ENCODE results near the gene LAMTOR4.
A peak's percentile ranks its signal among the peaks of the same experiment; 100 is the strongest.

LAMTOR4 gene

GRCh38 chr7:100152937-100153666, 4.4 kb downstream of the LAMTOR4 start:
- H3K27me3 Mint-ChIP-seq: no peaks in the 10 kb centered on the region
- H3K36me3 Mint-ChIP-seq (ENCODE audit: low read depth): peaks cover 92% of the 10 kb centered on the region
- peaks cover 90% of the 10 kb centered on the region for H3K4me1 Mint-ChIP-seq (ENCODE audit: low read depth)
- no peaks in the 10 kb centered on the region for H3K9me3 Mint-ChIP-seq
- H3K27ac Mint-ChIP-seq: peak overlapping the region; percentile 75
- intact Hi-C loops (cut with micrococcal nuclease): no loop called here
- no peak overlapping the region for H3K4me3 Mint-ChIP-seq

GRCh38 chr7:100153708-100154535, 5.2 kb downstream of the LAMTOR4 start:
- peaks cover 84% of the 10 kb centered on the region for H3K4me1 Mint-ChIP-seq (ENCODE audit: low read depth)

GRCh38 chr7:100154651-100155491, 6.2 kb downstream of the LAMTOR4 start:
- Mint-ChIP-seq H3K4me3 (no peak overlapping the region), H3K27me3 (no peaks in the 10 kb centered on the region), H3K27ac (peak overlapping the region; percentile 75), H3K9me3 (no peaks in the 10 kb centered on the region), H3K4me1 (ENCODE audit: low read depth) (peaks cover 87% of the 10 kb centered on the region), H3K36me3 (ENCODE audit: low read depth) (peaks cover 80% of the 10 kb centered on the region)
- intact Hi-C loops (cut with micrococcal nuclease): no loop called here

More at GRCh38 chr7:100153708-100154535, 5.2 kb downstream of the LAMTOR4 start:
- intact Hi-C loops (cut with micrococcal nuclease): no loop called here
- Mint-ChIP-seq H3K27ac (peak overlapping the region; percentile 75), H3K9me3 (no peaks in the 10 kb centered on the region), H3K27me3 (no peaks in the 10 kb centered on the region), H3K36me3 (ENCODE audit: low read depth) (peaks cover 86% of the 10 kb centered on the region), H3K4me3 (no peak overlapping the region)

- Mint-ChIP-seq H3K27ac (no peak overlapping the region), H3K27me3 (peaks cover 4% of the 10 kb centered on the region), H3K4me3 (peak overlapping the region; percentile 17), H3K9me3 (no peaks in the 10 kb centered on the region), H3K36me3 (ENCODE audit: low read depth) (peaks cover 72% of the 10 kb centered on the region), H3K4me1 (ENCODE audit: low read depth) (peaks cover 79% of the 10 kb centered on the region)
- intact Hi-C loops (cut with micrococcal nuclease): no loop called here
These were observed 7.0 kb downstream of the LAMTOR4 start for GRCh38 chr7:100155553-100156317.

- H3K27ac Mint-ChIP-seq: peak overlapping the region; percentile 88
- intact Hi-C loops (cut with micrococcal nuclease): no loop called here
- peaks cover 71% of the 10 kb centered on the region for H3K4me1 Mint-ChIP-seq (ENCODE audit: low read depth)
- peak overlapping the region; percentile 76 for H3K4me3 Mint-ChIP-seq
- peaks cover 64% of the 10 kb centered on the region for H3K36me3 Mint-ChIP-seq (ENCODE audit: low read depth)
- H3K27me3 Mint-ChIP-seq: peaks cover 5% of the 10 kb centered on the region
- H3K9me3 Mint-ChIP-seq: no peaks in the 10 kb centered on the region
These were observed 7.8 kb downstream of the LAMTOR4 start for GRCh38 chr7:100156331-100157068.

GRCh38 chr7:100157069-100157333, 8.3 kb downstream of the LAMTOR4 start:
- intact Hi-C loops (cut with micrococcal nuclease): no loop called here
- peak overlapping the region; percentile 76 for H3K4me3 Mint-ChIP-seq

GRCh38 chr7:100157334-100158228, 8.9 kb downstream of the LAMTOR4 start:
- Mint-ChIP-seq H3K4me3 (peak overlapping the region; percentile 76), H3K27ac (peak overlapping the region; percentile 88), H3K9me3 (no peaks in the 10 kb centered on the region), H3K36me3 (ENCODE audit: low read depth) (peaks cover 53% of the 10 kb centered on the region), H3K4me1 (ENCODE audit: low read depth) (peaks cover 61% of the 10 kb centered on the region), H3K27me3 (peaks cover 9% of the 10 kb centered on the region)
- intact Hi-C loops (cut with micrococcal nuclease): loop anchor here (1.0 kb wide), 1 partner anchor 9 kb away; the partner anchor contains the start of gene LAMTOR4

More at GRCh38 chr7:100157069-100157333, 8.3 kb downstream of the LAMTOR4 start:
- Mint-ChIP-seq H3K4me1 (ENCODE audit: low read depth) (peaks cover 67% of the 10 kb centered on the region), H3K9me3 (no peaks in the 10 kb centered on the region), H3K27ac (peak overlapping the region; percentile 88), H3K36me3 (ENCODE audit: low read depth) (peaks cover 59% of the 10 kb centered on the region), H3K27me3 (peaks cover 5% of the 10 kb centered on the region)

- intact Hi-C loops (cut with micrococcal nuclease): loop anchor here (1.0 kb wide), 1 partner anchor 10 kb away; the partner anchor contains the start of gene LAMTOR4
- H3K27me3 Mint-ChIP-seq: peaks cover 15% of the 10 kb centered on the region
- H3K9me3 Mint-ChIP-seq: no peaks in the 10 kb centered on the region
- H3K36me3 Mint-ChIP-seq (ENCODE audit: low read depth): peaks cover 44% of the 10 kb centered on the region
- H3K4me1 Mint-ChIP-seq (ENCODE audit: low read depth): peaks cover 52% of the 10 kb centered on the region
- peak within 1 kb of the TSS; percentile 76 for H3K4me3 Mint-ChIP-seq
- H3K27ac Mint-ChIP-seq: peak within 1 kb of the TSS; percentile 88
These were observed 9.7 kb downstream of the LAMTOR4 start, which contains the start of gene TRAPPC14 for GRCh38 chr7:100158229-100159098. TRAPPC14 (minus strand) TSS chr7:100158723; CDS start chr7:100158499, 224 bp downstream.

GRCh38 chr7:100159099-100159623, 10.4 kb downstream of the LAMTOR4 start:
- peaks cover 22% of the 10 kb centered on the region for H3K27me3 Mint-ChIP-seq
- peak overlapping the region; percentile 76 for H3K4me3 Mint-ChIP-seq
- H3K27ac Mint-ChIP-seq: peak overlapping the region; percentile 88
- H3K36me3 Mint-ChIP-seq (ENCODE audit: low read depth): peaks cover 37% of the 10 kb centered on the region
- H3K9me3 Mint-ChIP-seq: no peaks in the 10 kb centered on the region
- peaks cover 45% of the 10 kb centered on the region for H3K4me1 Mint-ChIP-seq (ENCODE audit: low read depth)
- intact Hi-C loops (cut with micrococcal nuclease): no loop called here

- no peak overlapping the region for H3K27ac Mint-ChIP-seq
- H3K9me3 Mint-ChIP-seq: no peaks in the 10 kb centered on the region
- no peak overlapping the region for H3K4me3 Mint-ChIP-seq
- H3K4me1 Mint-ChIP-seq (ENCODE audit: low read depth): peaks cover 36% of the 10 kb centered on the region
- intact Hi-C loops (cut with micrococcal nuclease): no loop called here
- peaks cover 29% of the 10 kb centered on the region for H3K27me3 Mint-ChIP-seq
- peaks cover 28% of the 10 kb centered on the region for H3K36me3 Mint-ChIP-seq (ENCODE audit: low read depth)
These were observed 11.3 kb downstream of the LAMTOR4 start for GRCh38 chr7:100160067-100160466.

GRCh38 chr7:100163006-100163531, 14.4 kb downstream of the LAMTOR4 start:
- H3K27me3 Mint-ChIP-seq: peaks cover 56% of the 10 kb centered on the region
- no peak overlapping the region for H3K27ac Mint-ChIP-seq
- H3K4me3 Mint-ChIP-seq: no peak overlapping the region
- peaks cover 28% of the 10 kb centered on the region for H3K4me1 Mint-ChIP-seq (ENCODE audit: low read depth)
- no peaks in the 10 kb centered on the region for H3K9me3 Mint-ChIP-seq
- no peaks in the 10 kb centered on the region for H3K36me3 Mint-ChIP-seq (ENCODE audit: low read depth)
- intact Hi-C loops (cut with micrococcal nuclease): no loop called here
